HG03064 (cell line): ENCODE measurements around the gene GZF1.
A peak's percentile ranks its signal among the peaks of the same experiment; 100 is the strongest.

Experiments
- ATAC-seq: cut with Tn5 transposase; IDR thresholded peaks from one replicate; pipeline ENCODE4 v1.9.1; 2021; ENCODE audit warnings: low read depth; ENCODE audit not compliant: unreplicated experiment

Gene GZF1

GRCh38 chr20:23361476-23362391, at the start of gene GZF1:
GZF1 (plus strand) TSS chr20:23362182; CDS start chr20:23364384, 2,202 bp downstream.
- peak; percentile 65 for ATAC-seq

GRCh38 chr20:23313271-23313670, 48.7 kb upstream of the GZF1 start:
- ATAC-seq, result no peak

- no peak for ATAC-seq
These were observed 47.3 kb upstream of the GZF1 start for GRCh38 chr20:23314699-23315098.

- no peak for ATAC-seq
These were observed 46.9 kb upstream of the GZF1 start for GRCh38 chr20:23315099-23315498.

DNA sequence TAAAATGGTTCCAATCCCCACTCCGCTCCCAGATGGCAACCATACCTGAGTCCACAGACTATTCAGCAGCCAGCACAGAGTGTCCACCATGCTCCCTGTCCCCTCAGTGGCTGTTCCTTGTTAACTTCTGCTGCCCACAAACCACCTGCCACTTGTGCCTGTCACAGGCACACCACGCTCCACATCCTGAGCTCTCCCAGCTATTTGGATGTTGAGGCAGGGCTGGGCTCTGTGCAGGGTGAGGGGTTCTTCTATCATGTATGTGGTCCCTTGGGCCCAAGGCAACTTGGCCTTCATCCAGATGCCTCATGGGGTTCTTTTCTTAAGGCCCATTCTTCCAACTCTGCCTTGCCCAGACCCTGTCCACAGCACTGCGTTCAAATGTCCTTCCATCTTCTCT, 45.4 kb upstream of the GZF1 start:
- ATAC-seq, result no peak

- no peak for ATAC-seq
These were observed 44.9 kb upstream of the GZF1 start for GRCh38 chr20:23317081-23317480.

DNA sequence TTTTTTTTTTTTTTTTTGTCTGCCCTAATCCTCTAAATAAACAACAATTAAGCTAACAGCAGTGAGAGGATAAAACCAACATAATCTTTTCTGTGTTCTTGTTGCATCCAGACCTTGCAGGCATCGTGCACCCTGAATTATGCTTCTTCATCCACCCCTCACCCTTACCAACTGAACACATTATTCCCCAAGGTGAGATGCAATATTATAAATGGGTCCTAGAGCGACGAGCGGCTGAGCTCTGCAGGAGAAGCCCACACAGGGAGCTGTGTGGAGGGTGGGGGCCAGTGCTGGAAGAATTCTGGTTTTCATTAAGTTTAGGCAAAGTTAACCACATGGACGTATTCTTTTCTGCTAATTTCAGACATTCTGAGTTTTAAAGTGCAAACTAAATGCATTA, 43.6 kb upstream of the GZF1 start:
- no peak for ATAC-seq

DNA sequence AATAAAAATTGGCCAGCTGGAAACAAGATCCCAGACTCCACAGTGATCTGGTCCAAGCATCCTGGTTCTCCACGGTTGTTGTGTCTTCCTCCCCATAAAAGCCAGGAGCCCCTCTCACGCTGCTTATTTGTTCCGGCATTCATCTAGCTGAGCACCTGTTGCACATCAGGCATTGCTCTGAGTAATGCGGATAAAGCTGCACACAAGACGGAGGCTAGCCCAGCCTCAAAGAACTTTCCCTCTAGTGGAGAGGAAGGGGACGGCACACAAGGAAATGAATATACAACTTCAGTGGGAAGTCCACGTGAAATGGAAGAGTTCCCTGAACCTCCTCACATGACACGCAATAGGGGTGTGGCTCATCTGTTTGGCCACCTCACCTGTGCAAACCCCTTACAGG, 41.7 kb upstream of the GZF1 start:
- no peak for ATAC-seq

- ATAC-seq, result no peak
These were observed 36.9 kb upstream of the GZF1 start for GRCh38 chr20:23325107-23325506.

GRCh38 chr20:23326774-23327173, 35.2 kb upstream of the GZF1 start:
- ATAC-seq, result no peak

DNA sequence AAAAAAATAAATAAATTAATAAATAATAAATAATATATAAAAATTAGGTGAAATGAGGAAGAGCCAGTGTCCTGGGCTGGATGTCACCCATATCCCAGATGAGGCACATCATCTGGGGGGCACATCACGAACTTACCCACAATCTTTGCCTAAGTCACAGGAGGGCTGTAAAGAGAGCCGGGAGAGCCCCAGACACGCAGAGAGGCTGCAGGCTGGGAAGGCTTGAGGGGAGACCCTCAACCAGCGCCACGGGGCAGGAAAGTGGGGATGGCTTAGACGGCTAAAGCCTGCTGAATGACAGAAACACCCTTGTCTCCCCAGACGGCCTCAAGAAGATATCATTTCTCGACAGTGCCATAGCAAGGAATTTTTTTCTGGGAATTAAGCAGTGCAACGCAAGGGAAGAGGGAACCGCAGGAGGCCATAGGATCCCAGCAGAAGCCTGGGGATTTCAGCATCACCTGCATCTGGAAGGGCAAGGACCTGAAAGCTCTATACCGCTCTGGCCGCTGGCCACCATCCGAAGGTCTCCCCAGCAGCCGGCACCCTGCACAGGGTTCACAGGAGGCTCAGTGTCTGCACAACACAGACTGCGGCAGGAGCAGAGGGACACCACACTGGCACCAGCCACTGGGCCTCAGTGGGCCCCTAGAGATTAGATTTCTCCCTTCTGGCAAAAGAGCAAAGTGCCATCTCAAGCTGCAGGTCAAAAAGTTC, 34.2 kb upstream of the GZF1 start:
- no peak for ATAC-seq

GRCh38 chr20:23331450-23332350, 30.3 kb upstream of the GZF1 start:
- ATAC-seq, result no peak

DNA sequence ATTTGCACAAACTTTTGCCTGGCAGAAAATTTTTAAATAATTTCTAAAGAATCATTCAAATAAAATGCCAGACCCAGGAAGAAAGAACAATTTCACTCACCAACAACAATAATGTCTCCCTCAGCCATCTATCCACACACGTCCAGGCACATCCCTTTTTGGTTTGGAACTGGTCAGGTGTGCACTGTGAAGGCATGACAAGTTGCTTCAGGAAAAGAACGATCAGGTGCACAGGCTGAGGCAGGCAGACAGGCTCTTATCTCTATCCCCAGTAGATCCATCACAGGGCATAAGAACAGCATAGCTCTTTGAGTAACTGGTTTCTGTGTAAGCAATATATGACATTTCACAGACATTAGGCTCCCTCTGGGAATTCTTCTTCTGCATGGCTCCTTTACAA, 29.5 kb upstream of the GZF1 start:
- no peak for ATAC-seq

GRCh38 chr20:23334111-23334510, 27.9 kb upstream of the GZF1 start:
- no peak for ATAC-seq

DNA sequence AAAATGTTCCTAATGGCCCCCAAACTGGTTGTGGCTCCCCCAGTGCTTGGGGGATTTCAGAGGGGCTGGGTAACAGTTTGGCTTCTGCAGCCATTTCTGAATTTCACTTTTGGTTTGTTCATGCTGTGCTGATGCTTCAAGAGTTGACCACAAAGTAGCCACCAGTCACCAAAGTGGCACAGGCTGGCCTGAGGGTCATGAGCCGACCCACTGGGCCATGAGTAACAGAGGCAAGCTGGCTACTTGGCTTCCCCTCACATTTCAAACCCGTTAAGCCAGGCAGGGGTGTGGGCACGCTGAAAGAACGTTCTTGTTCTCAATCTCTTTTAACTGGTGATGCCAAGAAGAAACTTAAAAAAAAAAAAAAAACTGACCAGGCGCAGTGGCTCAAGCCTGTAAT, 26.5 kb upstream of the GZF1 start:
- ATAC-seq, result no peak

DNA sequence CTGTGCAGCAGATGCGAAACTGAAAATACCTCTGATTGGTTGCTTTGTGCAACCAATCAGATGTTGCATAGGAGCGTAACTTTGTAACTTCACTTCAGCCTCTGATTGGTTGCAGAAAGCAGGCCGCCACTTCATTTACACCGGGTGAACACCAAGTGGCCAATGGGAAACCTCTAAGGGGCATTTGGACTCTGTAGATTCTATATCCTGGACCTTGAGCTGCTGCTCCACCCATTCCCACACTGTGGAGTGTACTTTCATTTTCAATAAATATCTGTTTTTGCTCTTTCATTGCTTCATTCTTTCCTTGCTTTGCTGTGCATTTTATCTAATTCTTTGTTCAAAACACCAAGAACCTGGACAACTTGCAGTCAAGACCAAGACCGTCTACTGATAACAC, 25.5 kb upstream of the GZF1 start:
- ATAC-seq, result no peak

GRCh38 chr20:23337312-23337711, 24.7 kb upstream of the GZF1 start:
- no peak for ATAC-seq

DNA sequence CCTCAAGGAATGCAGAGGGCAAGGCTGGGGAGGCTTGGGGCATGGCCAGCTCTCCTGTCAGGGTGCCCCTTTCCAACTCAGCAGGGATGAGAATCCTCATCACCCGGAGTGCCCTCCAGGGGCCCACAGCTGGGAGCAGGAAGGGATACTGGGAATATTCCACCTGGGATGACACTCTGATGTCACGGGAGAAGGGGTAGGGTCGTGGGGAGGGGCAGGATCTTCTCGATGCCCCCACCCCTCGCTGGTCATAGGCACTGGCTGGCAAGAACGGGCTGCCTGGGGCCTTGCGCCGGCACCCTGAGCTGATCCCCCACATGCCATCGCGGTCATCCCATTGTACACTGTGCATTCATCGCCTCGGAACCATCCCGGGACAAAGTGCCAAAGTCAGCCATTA, 22.0 kb upstream of the GZF1 start:
- ATAC-seq, result no peak

DNA sequence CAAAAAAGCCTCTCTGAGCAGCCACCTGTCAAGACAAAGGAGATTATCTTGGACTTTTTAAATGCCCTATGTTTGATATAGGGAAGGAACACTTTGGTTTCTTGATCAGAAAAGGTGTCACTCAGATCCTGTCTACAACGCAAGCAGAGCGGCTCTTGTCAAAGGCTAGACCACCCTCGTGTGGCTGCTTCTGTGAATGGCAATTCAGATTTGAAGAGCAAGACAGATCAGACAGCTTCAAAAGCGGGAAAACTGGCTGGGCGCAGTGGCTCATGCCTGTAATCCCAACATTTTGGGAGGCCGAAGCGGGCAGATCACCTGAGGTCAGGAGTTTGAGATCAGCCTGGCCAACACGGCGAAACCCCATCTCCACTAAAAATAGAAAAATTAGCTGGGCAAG, 21.5 kb upstream of the GZF1 start:
- ATAC-seq, result no peak

- ATAC-seq, result no peak
These were observed 20.9 kb upstream of the GZF1 start for GRCh38 chr20:23341073-23341472.

GRCh38 chr20:23343590-23343989, 18.4 kb upstream of the GZF1 start:
- no peak for ATAC-seq
